ENCODE results near the gene KRT4.
"Not testable (repeated sequence)": the region's sequence is repeated elsewhere in the genome, so short reads cannot be mapped to it uniquely, and the experiment has no call there.

The KRT4 gene

DNA sequence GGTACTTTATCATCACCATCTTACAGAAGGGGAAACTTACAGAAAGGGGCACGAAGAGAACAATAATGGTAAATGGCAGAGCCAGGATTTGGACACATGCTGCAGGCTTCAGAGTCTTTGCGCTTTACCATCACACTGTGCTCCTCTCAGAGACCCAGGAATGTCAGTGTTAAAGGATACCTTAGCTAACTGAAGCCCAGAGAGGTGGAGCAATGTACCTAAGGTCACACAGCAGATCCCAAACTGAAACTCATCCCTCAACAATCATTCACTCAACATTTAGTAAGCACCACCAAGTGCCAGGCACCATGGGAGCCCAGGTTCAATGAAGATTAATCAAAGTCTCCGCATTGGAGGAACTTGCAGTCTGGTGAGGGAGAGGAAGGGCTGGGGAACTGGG lies 42.9 kb upstream of the KRT4 start:
- TF ChIP-seq ELF4 (IDR thresholded peaks at IDR 0.05) (no peak), TARDBP (IDR thresholded peaks at IDR 0.05) (no peak), FOXA1 (IDR thresholded peaks at IDR 0.05) (no peak), ARNT (IDR thresholded peaks at IDR 0.05) (no peak), NFRKB (IDR thresholded peaks at IDR 0.05) (no peak), CTBP1 (IDR thresholded peaks at IDR 0.05; ENCODE audit: borderline replicate concordance) (no peak), BHLHE40 (IDR thresholded peaks at IDR 0.05; ENCODE audit: borderline replicate concordance) (no peak), FOXM1 (IDR thresholded peaks at IDR 0.05; ENCODE audit: borderline replicate concordance) (no peak), HDGF (IDR thresholded peaks at IDR 0.05; ENCODE audit: borderline replicate concordance) (no peak), SUZ12 (IDR thresholded peaks at IDR 0.05) (no peak)
- TF ChIP-seq, protein P1, sequence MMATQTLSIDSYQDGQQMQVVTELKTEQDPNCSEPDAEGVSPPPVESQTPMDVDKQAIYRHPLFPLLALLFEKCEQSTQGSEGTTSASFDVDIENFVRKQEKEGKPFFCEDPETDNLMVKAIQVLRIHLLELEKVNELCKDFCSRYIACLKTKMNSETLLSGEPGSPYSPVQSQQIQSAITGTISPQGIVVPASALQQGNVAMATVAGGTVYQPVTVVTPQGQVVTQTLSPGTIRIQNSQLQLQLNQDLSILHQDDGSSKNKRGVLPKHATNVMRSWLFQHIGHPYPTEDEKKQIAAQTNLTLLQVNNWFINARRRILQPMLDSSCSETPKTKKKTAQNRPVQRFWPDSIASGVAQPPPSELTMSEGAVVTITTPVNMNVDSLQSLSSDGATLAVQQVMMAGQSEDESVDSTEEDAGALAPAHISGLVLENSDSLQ (IDR thresholded peaks at IDR 0.05): no peak
- DNase-seq (ENCODE audit: extremely low spot score): no peak
- ChIA-PET POLR2A (no interaction called here), CTCF (interaction anchor here (0.8 kb wide), 1 partner anchor 271 kb away, joined by 3 read pairs; no protein-coding TSS in a partner anchor)

DNA sequence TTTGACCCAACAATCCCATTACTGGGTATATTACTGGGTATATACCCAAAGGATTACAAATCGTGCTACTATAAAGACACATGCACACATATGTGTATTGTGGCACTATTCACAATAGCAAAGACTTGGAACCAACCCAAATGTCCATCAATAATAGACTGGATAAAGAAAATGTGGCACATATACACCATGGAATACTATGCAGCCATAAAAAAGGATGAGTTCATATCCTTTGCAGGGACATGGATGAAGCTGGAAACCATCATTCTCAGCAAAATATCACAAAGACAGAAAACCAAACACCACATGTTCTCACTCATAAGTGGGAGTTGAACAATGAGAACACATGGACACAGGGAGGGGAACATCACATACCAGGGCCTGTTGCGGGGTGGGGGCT lies 42.2 kb upstream of the KRT4 start:
- CTCF ChIA-PET: interaction anchor here (0.8 kb wide), 1 partner anchor 270 kb away, joined by 3 read pairs; no protein-coding TSS in a partner anchor
- DNase-seq (ENCODE audit: extremely low spot score); POLR2A ChIA-PET: not testable (repeated sequence)

DNA sequence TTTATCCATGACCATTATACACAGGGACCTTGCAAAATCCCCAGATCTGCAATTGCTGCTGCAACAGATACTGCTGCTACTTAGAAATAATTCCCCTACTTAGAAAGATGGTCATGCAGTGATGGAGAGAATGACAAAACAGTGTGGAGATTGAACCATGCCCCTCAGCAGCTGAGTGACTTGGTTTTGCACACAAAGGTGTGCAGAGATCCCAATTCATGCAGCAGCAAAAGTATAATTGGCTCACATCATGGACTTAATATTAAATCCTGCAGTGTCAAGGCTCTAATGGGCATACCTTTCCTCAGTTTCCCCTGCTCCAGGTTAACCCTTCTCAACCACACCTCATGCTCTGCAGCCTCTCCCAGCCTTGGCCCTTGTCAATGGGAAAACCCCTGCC lies 37.9 kb upstream of the KRT4 start:
- ChIA-PET CTCF (interaction anchor here (0.7 to 1.0 kb wide), 2 partner anchors 14 to 33 kb away, joined by 3 read pairs; no protein-coding TSS in a partner anchor), POLR2A (no interaction called here)
- DNase-seq (ENCODE audit: extremely low spot score): no peak
- no peak for TF ChIP-seq ZNF384 (IDR thresholded peaks at IDR 0.05)
- TF ChIP-seq ARNT (IDR thresholded peaks at IDR 0.05): no peak
- no peak for TF ChIP-seq SP1 (IDR thresholded peaks at IDR 0.05)
- TF ChIP-seq FOXK2 (IDR thresholded peaks at IDR 0.05): no peak
- no peak for TF ChIP-seq NFRKB (IDR thresholded peaks at IDR 0.05)
- TF ChIP-seq CTBP1 (IDR thresholded peaks at IDR 0.05; ENCODE audit: borderline replicate concordance): no peak
- no peak for TF ChIP-seq L3MBTL2 (conservative IDR thresholded peaks at IDR 0.05)
- TF ChIP-seq TARDBP (IDR thresholded peaks at IDR 0.05): no peak
- TF ChIP-seq BHLHE40 (IDR thresholded peaks at IDR 0.05; ENCODE audit: borderline replicate concordance): no peak
- TF ChIP-seq FOXM1 (IDR thresholded peaks at IDR 0.05; ENCODE audit: borderline replicate concordance): no peak
- TF ChIP-seq SUZ12 (IDR thresholded peaks at IDR 0.05): no peak
- TF ChIP-seq HDGF (IDR thresholded peaks at IDR 0.05; ENCODE audit: borderline replicate concordance): no peak
- TF ChIP-seq FOXA1 (IDR thresholded peaks at IDR 0.05): no peak
- TF ChIP-seq, protein P1 (IDR thresholded peaks at IDR 0.05): no peak
- no peak for TF ChIP-seq LEF1 (IDR thresholded peaks at IDR 0.05; ENCODE audit: borderline replicate concordance)

DNA sequence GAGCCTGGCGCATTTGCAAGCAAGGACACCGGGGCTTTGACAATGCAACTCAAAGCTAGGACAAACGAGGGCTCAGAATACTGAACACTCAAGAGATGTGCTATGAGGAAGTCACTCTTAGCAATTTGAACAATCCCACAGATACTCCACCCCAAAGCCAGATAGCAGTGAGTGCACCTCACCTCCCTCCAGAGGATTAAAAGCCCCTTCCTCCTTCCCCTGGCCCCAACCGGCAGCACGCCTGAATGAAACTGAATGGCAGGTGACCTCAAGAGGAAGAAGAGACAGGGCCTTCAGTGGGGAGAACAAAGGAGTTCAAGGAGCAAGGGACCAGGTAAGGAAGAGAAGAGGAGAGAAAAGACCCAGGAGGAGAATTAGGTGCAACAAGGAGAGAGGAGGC lies 36.8 kb upstream of the KRT4 start:
- TF ChIP-seq HDGF (IDR thresholded peaks at IDR 0.05; ENCODE audit: borderline replicate concordance) (no peak), L3MBTL2 (conservative IDR thresholded peaks at IDR 0.05) (no peak), FOXK2 (IDR thresholded peaks at IDR 0.05) (no peak), FOXA1 (IDR thresholded peaks at IDR 0.05) (no peak), NFRKB (IDR thresholded peaks at IDR 0.05) (no peak), TARDBP (IDR thresholded peaks at IDR 0.05) (no peak), FOXM1 (IDR thresholded peaks at IDR 0.05; ENCODE audit: borderline replicate concordance) (no peak), LEF1 (IDR thresholded peaks at IDR 0.05; ENCODE audit: borderline replicate concordance) (no peak), CTBP1 (IDR thresholded peaks at IDR 0.05; ENCODE audit: borderline replicate concordance) (no peak), ELF4 (IDR thresholded peaks at IDR 0.05) (no peak), ARNT (IDR thresholded peaks at IDR 0.05) (no peak), SP1 (IDR thresholded peaks at IDR 0.05) (no peak), SUZ12 (IDR thresholded peaks at IDR 0.05) (no peak), BHLHE40 (IDR thresholded peaks at IDR 0.05; ENCODE audit: borderline replicate concordance) (no peak), ZNF384 (IDR thresholded peaks at IDR 0.05) (no peak)
- TF ChIP-seq, protein P1 (IDR thresholded peaks at IDR 0.05): no peak
- no peak for DNase-seq (ENCODE audit: extremely low spot score)
- POLR2A ChIA-PET: no interaction called here
- CTCF ChIA-PET: no interaction called here

DNA sequence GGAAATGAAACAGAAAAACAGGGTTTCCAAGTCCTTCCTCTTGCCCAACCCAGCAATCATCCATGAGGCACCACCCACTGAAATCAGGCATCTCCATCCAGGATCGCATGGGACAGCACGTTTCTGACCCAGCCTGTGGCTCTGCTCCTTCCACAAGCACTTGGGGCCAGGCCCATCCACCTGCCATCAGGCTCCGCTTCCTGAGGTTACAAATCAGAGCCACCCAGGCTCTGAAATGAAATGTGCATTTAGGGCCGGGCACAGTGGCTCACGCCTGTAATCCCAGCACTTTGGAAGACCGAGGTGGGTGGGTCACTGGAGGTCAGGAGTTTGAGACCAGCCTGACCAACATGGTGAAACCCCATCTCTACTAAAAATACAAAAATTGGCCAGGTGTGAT lies 35.6 kb upstream of the KRT4 start:
- ChIA-PET CTCF (no interaction called here), POLR2A (no interaction called here)
- no peak for TF ChIP-seq CTBP1 (IDR thresholded peaks at IDR 0.05; ENCODE audit: borderline replicate concordance)
- TF ChIP-seq NFRKB (IDR thresholded peaks at IDR 0.05): no peak
- TF ChIP-seq ARNT (IDR thresholded peaks at IDR 0.05): no peak
- no peak for TF ChIP-seq SUZ12 (IDR thresholded peaks at IDR 0.05)
- TF ChIP-seq TARDBP (IDR thresholded peaks at IDR 0.05): no peak
- no peak for TF ChIP-seq L3MBTL2 (conservative IDR thresholded peaks at IDR 0.05)
- no peak for TF ChIP-seq ZNF384 (IDR thresholded peaks at IDR 0.05)
- TF ChIP-seq, protein P1 (IDR thresholded peaks at IDR 0.05): no peak
- no peak for TF ChIP-seq FOXA1 (IDR thresholded peaks at IDR 0.05)
- TF ChIP-seq LEF1 (IDR thresholded peaks at IDR 0.05; ENCODE audit: borderline replicate concordance): no peak
- no peak for TF ChIP-seq HDGF (IDR thresholded peaks at IDR 0.05; ENCODE audit: borderline replicate concordance)
- TF ChIP-seq ELF4 (IDR thresholded peaks at IDR 0.05): no peak
- TF ChIP-seq SP1 (IDR thresholded peaks at IDR 0.05): no peak
- no peak for TF ChIP-seq FOXK2 (IDR thresholded peaks at IDR 0.05)
- TF ChIP-seq BHLHE40 (IDR thresholded peaks at IDR 0.05; ENCODE audit: borderline replicate concordance): no peak
- no peak for TF ChIP-seq FOXM1 (IDR thresholded peaks at IDR 0.05; ENCODE audit: borderline replicate concordance)
- no peak for DNase-seq (ENCODE audit: extremely low spot score)

Measured in HEK293T (cell line).